Upper lobe of left lung (tissue), 6 donors: ENCODE results near the gene FKBP1A. TPM values are rescaled to one million over a fixed set of nuclear protein-coding genes. Genes with fewer than 3 reads are reported as not detected.
"Not testable (repeated sequence)": the region's sequence is repeated elsewhere in the genome, so short reads cannot be mapped to it uniquely, and the experiment has no call there.

Source experiments
- ATAC-seq, 2 donors: fragments of 200-7000 bp; cut with Tn5 transposase; one replicate each; pipeline ENCODE4 v1.9.1; 2022; ENCODE audit warnings: mild to moderate bottlenecking in 2 of 2, moderate library complexity in 2 of 2; ENCODE audit not compliant: low FRiP score in 2 of 2
- DNase-seq, 2 donors: peaks; one replicate each; pipeline ENCODE4 v3.0.0-alpha.2; 2019 to 2020
- H3K27ac ChIP-seq, 4 donors: fragments of 200-600 bp; sonication (generic); one replicate each; pipeline ENCODE4 v1.5.1; 2016 to 2019
- H3K27me3 ChIP-seq, 4 donors: fragments of 200-600 bp; sonication (generic); one replicate each; pipeline ENCODE4 v1.5.1; 2017 to 2019
- H3K36me3 ChIP-seq, 4 donors: fragments of 200-600 bp; sonication (generic); one replicate each; pipeline ENCODE4 v1.5.1; 2016 to 2019
- H3K4me1 ChIP-seq, 4 donors: fragments of 200-600 bp; sonication (generic); one replicate each; pipeline ENCODE4 v1.5.1; 2018 to 2019
- H3K4me3 ChIP-seq, 4 donors: fragments of 200-600 bp; sonication (generic); one replicate each; pipeline ENCODE4 v1.5.1; 2017 to 2019; ENCODE audit warnings: mild to moderate bottlenecking in 2 of 4, moderate library complexity in 1 of 4
- H3K9me3 ChIP-seq, 4 donors: fragments of 200-600 bp; sonication (generic); one replicate each; pipeline ENCODE4 v1.5.1; 2018 to 2019
- CTCF ChIP-seq, 6 experiments: fragments of 450-650 bp in 4 of 6; fragments of 200-600 bp in 2 of 6; sonication (generic) in 2 of 6; IDR thresholded peaks; one replicate each; pipeline ENCODE4 v1.5.1; 2016 to 2019; ENCODE audit warnings: antibody characterized with exemption in 6 of 6
- EP300 ChIP-seq, 4 donors: sonication (generic); formaldehyde crosslinking; IDR thresholded peaks; one replicate each; pipeline ENCODE4 v1.5.1; 2017; ENCODE audit warnings: antibody characterized with exemption in 4 of 4, control low read depth in 2 of 4
- POLR2A ChIP-seq, 4 donors: fragments of 450-650 bp; IDR thresholded peaks; one replicate each; pipeline ENCODE4 v1.5.1; 2016 to 2017; ENCODE audit warnings: antibody characterized with exemption in 4 of 4, mild to moderate bottlenecking in 2 of 4
- POLR2AphosphoS5 ChIP-seq, 2 donors: sonication (generic); formaldehyde crosslinking; IDR thresholded peaks; one replicate each; pipeline ENCODE4 v1.5.1; 2017; ENCODE audit warnings: antibody characterized with exemption in 2 of 2
- WGBS, 2 donors: methylation state at CpG; one replicate each; pipeline ENCODE4 v1.1.5; 2017 to 2018; 5-methylcytosine and 5-hydroxymethylcytosine counted together
- total RNA-seq, 6 donors: library from RNA; depleted of rRNA in 4 of 6; stranded (reverse); fragments of >200 nt in 4 of 6; gene quantifications; one replicate each; pipeline versions ENCODE4 v1.1.0 to v1.2.1, GENCODE V29; 2016 to 2021
- donor health status: DM: no; HTN: no; CAD: no; lungs with moderate emphysema.
- donor health status: DM: no; HTN: yes; CAD: no; lungs with severe emphysema.

FKBP1A gene
- total RNA-seq, 6 donors from 2014 or later = 75.4 to 328 (median 160) TPM

GRCh38 chr20:1345756-1346093, 47.1 kb downstream of the FKBP1A start:
- TF ChIP-seq POLR2A (IDR thresholded peaks at IDR 0.05) = no peak
- no peak for TF ChIP-seq EP300 (IDR thresholded peaks at IDR 0.05)
- ATAC-seq = no peak
- 89 to 93% methylated on average over 1 of the region's 1 CpG for WGBS, 2 donors

GRCh38 chr20:1345030-1345755, 47.7 kb downstream of the FKBP1A start:
- TF ChIP-seq CTCF (IDR thresholded peaks at IDR 0.05) (no peak), EP300 (IDR thresholded peaks at IDR 0.05) (no peak), POLR2AphosphoS5 (IDR thresholded peaks at IDR 0.05) (no peak), POLR2A (IDR thresholded peaks at IDR 0.05) (no peak)
- H3K27me3 ChIP-seq = peaks cover 0 to 2% (median 0%) of the 10 kb centered on the region in 4 donors
- DNase-seq = no peak
- no peak for ATAC-seq
- H3K9me3 ChIP-seq = no peaks in the 10 kb centered on the region
- no peak overlapping the region for H3K4me3 ChIP-seq
- H3K4me1 ChIP-seq = peaks cover 0 to 8% (median 4%) of the 10 kb centered on the region in 4 donors
- no peaks in the 10 kb centered on the region for H3K36me3 ChIP-seq
- WGBS, 2 donors = 95% methylated on average over 4 of the region's 4 CpGs
- H3K27ac ChIP-seq = no peak overlapping the region

More at GRCh38 chr20:1345756-1346093, 47.1 kb downstream of the FKBP1A start:
- Histone ChIP-seq H3K9me3 (no peaks in the 10 kb centered on the region), H3K27ac (no peak overlapping the region), H3K4me1 (peaks cover 0 to 8% (median 4%) of the 10 kb centered on the region in 4 donors), H3K36me3 (no peaks in the 10 kb centered on the region), H3K4me3 (no peak overlapping the region), H3K27me3 (peaks cover 0 to 2% (median 0%) of the 10 kb centered on the region in 4 donors)
- DNase-seq = no peak

GRCh38 chr20:1343446-1344124, 49.3 kb downstream of the FKBP1A start:
- 78 to 80% methylated on average over 8 of the region's 8 CpGs for WGBS, 2 donors
- TF ChIP-seq CTCF (IDR thresholded peaks at IDR 0.05) = peak in 1 of 6 experiments; percentile 10
- H3K27me3 ChIP-seq, H3K27ac ChIP-seq, H3K4me1 ChIP-seq, ATAC-seq, H3K4me3 ChIP-seq, H3K36me3 ChIP-seq, H3K9me3 ChIP-seq, DNase-seq: not testable (repeated sequence)

GRCh38 chr20:1341561-1342265, 51.1 kb downstream of the FKBP1A start:
- no peak for ATAC-seq
- peak in 1 of 2 donors; percentile 8 for DNase-seq
- Histone ChIP-seq H3K4me1 (peaks cover 14 to 21% (median 20%) of the 10 kb centered on the region in 4 donors), H3K27me3 (no peaks in the 10 kb centered on the region), H3K27ac (peak overlapping the region in 1 of 4 donors; percentile 37), H3K36me3 (no peaks in the 10 kb centered on the region), H3K4me3 (no peak overlapping the region), H3K9me3 (no peaks in the 10 kb centered on the region)
- 76 to 92% methylated on average over 4 to 5 of the region's 5 CpGs for WGBS, 2 donors
- TF ChIP-seq POLR2AphosphoS5 (IDR thresholded peaks at IDR 0.05) (no peak), POLR2A (IDR thresholded peaks at IDR 0.05) (no peak), CTCF (IDR thresholded peaks at IDR 0.05) (no peak), EP300 (IDR thresholded peaks at IDR 0.05) (no peak)

GRCh38 chr20:1338801-1339200, 54.1 kb downstream of the FKBP1A start:
- H3K4me3 ChIP-seq = no peak overlapping the region
- 89 to 90% methylated on average over 4 of the region's 4 CpGs for WGBS, 2 donors

More at GRCh38 chr20:1338801-1339200, 54.1 kb downstream of the FKBP1A start:
- no peaks in the 10 kb centered on the region for H3K9me3 ChIP-seq
- ATAC-seq (no peak), DNase-seq (peak in 1 of 2 donors; percentile 15)
- TF ChIP-seq EP300 (IDR thresholded peaks at IDR 0.05) (no peak), POLR2AphosphoS5 (IDR thresholded peaks at IDR 0.05) (no peak), POLR2A (IDR thresholded peaks at IDR 0.05) (no peak), CTCF (IDR thresholded peaks at IDR 0.05) (no peak)
- H3K36me3 ChIP-seq = no peaks in the 10 kb centered on the region
- peaks cover 31 to 48% (median 46%) of the 10 kb centered on the region in 4 donors for H3K4me1 ChIP-seq
- no peaks in the 10 kb centered on the region for H3K27me3 ChIP-seq
- H3K27ac ChIP-seq = peak overlapping the region in 3 of 4 donors; percentile 70 to 96 (median 81)
